ENCODE results near the gene HYAL3. TPM values are rescaled to one million over a fixed set of nuclear protein-coding genes. Genes with fewer than 3 reads are reported as not detected.

HYAL3 gene, protein sequence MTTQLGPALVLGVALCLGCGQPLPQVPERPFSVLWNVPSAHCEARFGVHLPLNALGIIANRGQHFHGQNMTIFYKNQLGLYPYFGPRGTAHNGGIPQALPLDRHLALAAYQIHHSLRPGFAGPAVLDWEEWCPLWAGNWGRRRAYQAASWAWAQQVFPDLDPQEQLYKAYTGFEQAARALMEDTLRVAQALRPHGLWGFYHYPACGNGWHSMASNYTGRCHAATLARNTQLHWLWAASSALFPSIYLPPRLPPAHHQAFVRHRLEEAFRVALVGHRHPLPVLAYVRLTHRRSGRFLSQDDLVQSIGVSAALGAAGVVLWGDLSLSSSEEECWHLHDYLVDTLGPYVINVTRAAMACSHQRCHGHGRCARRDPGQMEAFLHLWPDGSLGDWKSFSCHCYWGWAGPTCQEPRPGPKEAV
- total RNA-seq (2014; rRNA removed), result 4.2 and 6.9 TPM in 2 replicates
- polyA plus RNA-seq (2012), result 3.7 TPM

DNA sequence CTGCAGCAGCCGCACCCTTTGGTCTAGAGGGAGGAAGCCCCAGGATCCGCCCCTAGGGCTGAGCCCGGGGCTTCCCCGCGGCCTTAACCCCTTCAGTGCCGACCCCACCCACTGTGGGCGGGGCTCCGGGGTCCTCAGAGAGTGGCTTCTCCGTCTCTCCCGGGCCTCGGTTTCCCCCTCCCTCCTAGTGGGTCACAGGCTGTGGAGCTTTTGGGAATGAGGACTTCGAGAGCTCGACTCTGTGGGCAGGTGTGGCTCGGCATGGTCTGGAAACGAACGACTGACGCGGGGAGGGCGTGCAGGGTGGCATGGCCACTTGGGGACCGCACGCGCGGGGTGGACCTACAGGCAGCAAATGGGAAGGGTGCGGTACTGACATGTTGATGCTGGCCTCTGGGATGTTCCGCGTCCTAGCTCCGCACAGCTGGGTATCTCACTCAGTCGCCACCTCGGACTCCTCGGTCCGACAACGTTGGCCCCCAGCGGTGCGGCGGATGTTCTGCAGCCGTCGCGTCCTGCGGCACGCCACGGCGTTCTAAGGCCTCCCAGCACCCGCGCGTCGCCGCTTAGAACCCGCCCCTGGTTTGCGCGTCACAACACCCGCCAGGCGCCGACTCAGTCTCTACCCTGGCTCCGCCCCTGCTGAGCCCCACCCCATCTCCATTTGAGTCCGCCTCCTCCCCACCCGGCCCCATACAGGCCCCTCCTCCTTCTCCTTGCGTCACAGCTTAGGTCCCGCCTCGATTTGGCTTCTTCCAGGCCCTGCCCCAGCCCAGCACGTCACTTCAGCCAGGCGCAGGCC, at the start of gene HYAL3, which contains the start of gene NAA80:
Gene HYAL3 (minus strand): TSS at position 570 of the 802 bp plus-strand sequence. CDS start 3,803 bp downstream, outside the sequence.
Gene NAA80 (minus strand): TSS at position 570 of the 802 bp plus-strand sequence. CDS start 1,942 bp downstream, outside the sequence.
- peak; percentile 99 for DNase-seq (ENCODE audit: low read depth)

GRCh38 chr3:50347187-50347813, 48.1 kb upstream of the HYAL3 start:
- peak; percentile 74 for DNase-seq (ENCODE audit: low read depth)

DNA sequence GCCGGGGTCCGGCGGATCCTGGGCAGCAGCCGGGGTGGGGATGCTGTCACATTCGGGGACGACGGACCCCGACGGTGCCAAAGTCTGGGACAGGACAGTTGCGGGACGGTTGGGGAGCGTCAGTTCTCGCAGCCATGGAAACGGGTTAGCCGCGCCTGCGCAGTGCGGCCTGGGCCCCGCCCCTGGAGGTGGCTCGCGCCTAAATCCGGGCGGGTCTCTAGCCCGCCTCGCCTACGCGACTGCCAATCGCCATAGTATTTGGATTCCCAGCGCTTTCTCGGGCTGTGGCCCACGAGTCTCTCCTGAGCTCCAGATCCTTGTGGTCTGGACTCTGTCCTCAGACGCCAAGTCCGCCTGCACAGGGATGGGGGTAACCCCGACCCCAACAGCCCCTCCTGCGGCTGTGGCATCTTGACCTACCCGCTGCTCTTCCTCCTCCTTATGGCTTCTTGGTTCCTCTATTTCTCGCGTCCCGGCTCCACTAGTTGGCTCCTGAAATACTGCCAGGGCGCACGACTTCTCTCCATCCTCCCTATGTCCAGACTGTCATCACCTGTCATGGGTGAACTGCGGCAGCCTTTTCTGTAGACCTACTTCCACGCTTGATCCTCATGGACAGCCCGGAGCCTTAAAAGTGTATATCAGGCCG, 46.5 kb upstream of the HYAL3 start, which contains the start of gene ZMYND10:
Gene ZMYND10 (minus strand): TSS at position 147 of the 649 bp plus-strand sequence. CDS start 153 bp downstream, outside the sequence.
- DNase-seq (ENCODE audit: low read depth), result no peak

DNA sequence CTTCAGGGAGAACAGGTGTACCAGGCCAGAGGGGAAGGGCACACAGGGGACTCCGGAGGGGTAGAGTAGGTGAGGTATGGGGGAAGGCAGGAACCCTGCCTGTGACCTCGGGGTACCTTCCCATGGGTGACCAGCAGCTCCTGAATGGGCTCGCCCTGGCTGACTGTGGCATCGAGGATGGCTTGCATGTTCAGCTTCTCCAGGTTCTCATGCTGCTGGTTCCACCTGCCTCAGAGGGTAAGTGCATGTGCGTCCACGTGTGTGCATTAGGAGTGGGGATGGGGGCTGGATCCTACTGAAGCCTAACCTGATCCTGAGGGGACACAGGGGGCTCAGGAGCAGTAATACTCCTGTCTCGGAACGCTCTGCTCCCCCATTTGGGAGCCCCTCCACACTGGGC, 45.8 kb upstream of the HYAL3 start:
- DNase-seq (ENCODE audit: low read depth), result no peak

GRCh38 chr3:50342813-50343633, 43.8 kb upstream of the HYAL3 start:
- DNase-seq (ENCODE audit: low read depth), result no peak

- DNase-seq (ENCODE audit: low read depth), result no peak
Measured at GRCh38 chr3:50341996-50342650, 42.9 kb upstream of the HYAL3 start.

DNA sequence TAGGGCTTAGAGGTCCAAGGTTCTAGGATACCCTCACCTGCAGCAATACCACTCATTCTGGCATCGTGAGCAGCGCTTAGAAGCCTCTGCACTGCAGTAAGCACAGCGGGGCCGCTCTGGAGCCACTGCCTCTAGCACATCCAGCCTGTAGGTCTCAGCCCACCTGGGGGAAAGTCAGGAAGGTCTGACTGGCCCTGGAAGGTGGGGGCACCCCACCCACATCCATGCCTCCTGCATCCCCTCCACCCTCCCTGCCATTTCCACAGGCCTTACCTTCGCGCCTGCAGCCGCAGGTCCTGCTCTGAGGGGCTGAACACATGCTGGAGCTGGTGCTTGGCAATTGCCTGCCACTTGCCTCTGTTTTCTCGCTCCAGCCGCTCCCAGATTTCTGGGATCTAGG, 42.3 kb upstream of the HYAL3 start:
- no peak for DNase-seq (ENCODE audit: low read depth)

DNA sequence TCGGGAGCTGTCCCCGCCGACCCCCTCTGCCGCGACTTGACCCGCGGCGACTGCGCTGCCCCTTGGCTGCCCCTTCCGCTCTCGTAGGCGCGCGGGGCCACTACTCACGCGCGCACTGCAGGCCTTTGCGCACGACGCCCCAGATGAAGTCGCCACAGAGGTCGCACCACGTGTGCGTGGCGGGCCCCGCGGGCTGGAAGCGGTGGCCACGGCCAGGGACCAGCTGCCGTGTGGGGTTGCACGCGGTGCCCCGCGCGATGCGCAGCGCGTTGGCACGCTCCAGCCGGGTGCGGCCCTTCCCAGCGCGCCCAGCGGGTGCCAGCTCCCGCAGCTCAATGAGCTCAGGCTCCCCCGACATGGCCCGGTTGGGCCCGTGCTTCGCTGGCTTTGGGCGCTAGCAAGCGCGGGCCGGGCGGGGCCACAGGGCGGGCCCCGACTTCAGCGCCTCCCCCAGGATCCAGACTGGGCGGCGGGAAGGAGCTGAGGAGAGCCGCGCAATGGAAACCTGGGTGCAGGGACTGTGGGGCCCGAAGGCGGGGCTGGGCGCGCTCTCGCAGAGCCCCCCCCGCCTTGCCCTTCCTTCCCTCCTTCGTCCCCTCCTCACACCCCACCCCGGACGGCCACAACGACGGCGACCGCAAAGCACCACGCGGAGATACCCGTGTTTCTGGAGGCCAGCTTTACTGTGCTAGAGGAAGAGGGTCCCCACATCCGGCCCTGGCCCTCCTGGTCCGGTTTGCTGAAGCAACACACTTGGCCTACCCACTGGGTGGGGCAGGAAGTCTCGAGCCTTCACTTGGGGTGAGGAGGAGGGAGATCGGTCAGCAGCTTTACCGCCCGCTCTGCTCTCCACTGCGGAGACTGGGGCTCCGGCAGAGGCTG, 41.5 kb upstream of the HYAL3 start, which contains the start of gene RASSF1:
Gene RASSF1 (minus strand): TSS at position 389 of the 882 bp plus-strand sequence. CDS start 31 bp downstream, at position 358.
- peak; percentile 23 for DNase-seq (ENCODE audit: low read depth)

- no peak for DNase-seq (ENCODE audit: low read depth)
Measured at GRCh38 chr3:50340147-50340447, 40.9 kb upstream of the HYAL3 start.

- DNase-seq (ENCODE audit: low read depth), result peak; percentile 38
Measured at GRCh38 chr3:50339485-50340146, 40.4 kb upstream of the HYAL3 start.

DNA sequence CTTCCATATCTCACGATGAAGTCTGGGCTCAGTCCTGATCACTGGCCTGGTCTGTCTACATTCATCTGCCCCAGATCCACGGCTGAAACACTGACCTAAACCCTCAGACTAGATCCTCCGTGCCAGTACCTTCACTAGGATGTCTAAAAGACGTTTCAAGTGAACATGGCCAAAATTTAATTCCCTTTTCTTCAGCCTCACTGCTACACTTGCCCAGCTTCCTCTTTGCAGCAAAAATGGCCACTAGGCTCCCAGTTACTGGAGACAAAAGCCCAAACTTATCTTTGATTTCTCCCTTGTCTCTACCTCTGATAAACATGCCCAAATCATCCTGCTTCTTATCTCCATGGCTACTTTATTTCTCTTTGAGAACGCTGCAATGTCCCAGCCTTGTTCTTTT, 39.8 kb upstream of the HYAL3 start:
- no peak for DNase-seq (ENCODE audit: low read depth)

- peak; percentile 99 for DNase-seq (ENCODE audit: low read depth)
Measured at GRCh38 chr3:50337175-50337861, 38.1 kb upstream of the HYAL3 start.

DNA sequence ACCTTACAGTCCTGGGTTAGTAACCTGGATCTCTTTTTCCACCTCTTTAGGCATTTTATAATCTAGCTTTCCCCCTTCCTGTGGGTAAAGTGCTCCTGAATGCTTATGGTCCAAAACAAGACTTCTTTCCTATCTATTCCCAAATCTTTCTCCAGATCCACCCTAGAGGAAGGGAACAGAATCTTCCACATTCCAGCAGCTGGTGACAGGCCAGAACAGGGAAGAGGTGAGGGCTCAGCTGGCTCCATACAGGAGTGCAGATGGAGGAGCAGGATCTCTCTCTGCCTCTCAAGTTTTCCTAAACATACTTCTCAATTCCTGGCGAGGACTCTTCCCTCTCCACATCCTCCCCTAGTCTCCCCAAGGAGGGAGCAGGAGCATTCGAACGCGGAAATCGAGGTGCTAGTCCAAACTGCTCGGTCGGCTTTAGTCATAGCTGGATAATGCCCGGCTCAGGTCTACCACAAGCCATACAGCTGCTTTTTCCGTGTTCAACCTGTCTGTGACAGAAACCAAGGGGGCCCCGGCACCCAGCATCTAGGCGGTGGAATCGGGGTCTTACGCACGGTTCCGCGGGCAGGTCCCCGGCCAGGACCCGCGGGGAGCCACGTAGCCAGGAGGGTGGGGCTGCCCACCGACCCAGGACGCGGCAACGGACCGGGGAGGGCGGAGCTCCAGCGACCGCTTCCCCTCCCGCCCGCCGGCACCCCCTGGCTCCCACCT, 37.4 kb upstream of the HYAL3 start:
- DNase-seq (ENCODE audit: low read depth), result peak; percentile 44

- no peak for DNase-seq (ENCODE audit: low read depth)
Measured at GRCh38 chr3:50334339-50335075, 35.3 kb upstream of the HYAL3 start.

- DNase-seq (ENCODE audit: low read depth), result no peak
Measured at GRCh38 chr3:50333744-50334328, 34.6 kb upstream of the HYAL3 start.

DNA sequence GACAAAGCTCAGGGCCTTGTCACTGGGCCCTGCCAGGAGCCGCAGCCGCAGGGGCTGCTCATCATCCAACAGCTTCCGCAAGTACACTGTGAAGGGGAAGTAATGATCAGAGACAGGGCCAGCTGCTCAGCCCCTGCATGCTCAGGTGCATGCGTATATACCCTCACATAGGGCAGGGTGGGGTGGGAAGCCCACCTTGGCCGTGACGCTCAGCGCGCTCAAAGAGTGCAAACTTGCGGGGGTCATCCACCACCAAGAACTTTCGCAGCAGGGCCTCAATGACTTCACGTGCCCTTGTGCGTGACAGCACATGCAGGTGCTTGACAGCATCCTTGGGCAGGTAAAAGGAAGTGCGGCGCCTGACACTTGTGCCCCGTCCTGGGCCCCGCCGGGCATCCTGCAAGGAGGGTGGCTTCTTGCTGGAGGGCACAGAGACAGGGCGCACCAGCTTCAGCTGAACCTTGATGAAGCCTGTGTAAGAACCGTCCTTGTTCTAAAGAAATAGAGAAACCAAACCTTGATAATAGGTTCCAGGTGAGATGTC, 32.2 kb upstream of the HYAL3 start:
- no peak for DNase-seq (ENCODE audit: low read depth)

All from LHCN-M2 (cell line).